Measurements from ENCODE around the gene DIAPH3. TPM values are rescaled to one million over a fixed set of nuclear protein-coding genes. Genes with fewer than 3 reads are reported as not detected.

DIAPH3 gene
- total RNA-seq, 2 donors from 2014 or later: 0.83 to 2.6 TPM

GRCh38 chr13:59982631-59983382 lies 180.9 kb downstream of the DIAPH3 start:
- intact Hi-C loops (cut with DNase I): no loop called here
- no peak for DNase-seq (ENCODE audit: low spot score)

- intact Hi-C loops (cut with DNase I): no loop called here
- DNase-seq (ENCODE audit: low spot score): no peak
These were observed 184.1 kb downstream of the DIAPH3 start for GRCh38 chr13:59979589-59979988.

- DNase-seq (ENCODE audit: low spot score): no peak
- intact Hi-C loops (cut with DNase I): no loop called here
These were observed 184.9 kb downstream of the DIAPH3 start for GRCh38 chr13:59978862-59979261.

- DNase-seq (ENCODE audit: low spot score): no peak
- intact Hi-C loops (cut with DNase I): no loop called here
These were observed 186.9 kb downstream of the DIAPH3 start for GRCh38 chr13:59976856-59977255.

GRCh38 chr13:59975807-59976435 lies 187.8 kb downstream of the DIAPH3 start:
- intact Hi-C loops (cut with DNase I): no loop called here
- DNase-seq (ENCODE audit: low spot score): no peak

- no peak for DNase-seq (ENCODE audit: low spot score)
- intact Hi-C loops (cut with DNase I): no loop called here
These were observed 192.9 kb downstream of the DIAPH3 start for GRCh38 chr13:59970847-59971246.

GRCh38 chr13:59963827-59964226 lies 199.9 kb downstream of the DIAPH3 start:
- DNase-seq (ENCODE audit: low spot score): no peak
- intact Hi-C loops (cut with DNase I): no loop called here

- intact Hi-C loops (cut with DNase I): no loop called here
- no peak for DNase-seq (ENCODE audit: low spot score)
These were observed 200.3 kb downstream of the DIAPH3 start for GRCh38 chr13:59963383-59963782.

GRCh38 chr13:59962343-59962742 lies 201.4 kb downstream of the DIAPH3 start:
- intact Hi-C loops (cut with DNase I): no loop called here
- DNase-seq (ENCODE audit: low spot score): no peak

GRCh38 chr13:59960683-59961082 lies 203.0 kb downstream of the DIAPH3 start:
- no peak for DNase-seq (ENCODE audit: low spot score)
- intact Hi-C loops (cut with DNase I): no loop called here

- DNase-seq (ENCODE audit: low spot score): no peak
- intact Hi-C loops (cut with DNase I): no loop called here
These were observed 206.3 kb downstream of the DIAPH3 start for GRCh38 chr13:59957438-59957837.

GRCh38 chr13:59954601-59955000 lies 209.1 kb downstream of the DIAPH3 start:
- intact Hi-C loops (cut with DNase I): no loop called here
- no peak for DNase-seq (ENCODE audit: low spot score)

GRCh38 chr13:59951011-59951410 lies 212.7 kb downstream of the DIAPH3 start:
- no peak for DNase-seq (ENCODE audit: low spot score)
- intact Hi-C loops (cut with DNase I): no loop called here

- intact Hi-C loops (cut with DNase I): no loop called here
- DNase-seq (ENCODE audit: low spot score): no peak
These were observed 213.5 kb downstream of the DIAPH3 start for GRCh38 chr13:59950266-59950665.

GRCh38 chr13:59948686-59949085 lies 215.0 kb downstream of the DIAPH3 start:
- DNase-seq (ENCODE audit: low spot score): no peak
- intact Hi-C loops (cut with DNase I): no loop called here

GRCh38 chr13:59946944-59947343 lies 216.8 kb downstream of the DIAPH3 start:
- intact Hi-C loops (cut with DNase I): no loop called here
- DNase-seq (ENCODE audit: low spot score): no peak

- no peak for DNase-seq (ENCODE audit: low spot score)
- intact Hi-C loops (cut with DNase I): no loop called here
These were observed 232.1 kb downstream of the DIAPH3 start for GRCh38 chr13:59931621-59932020.

GRCh38 chr13:59924256-59924655 lies 239.5 kb downstream of the DIAPH3 start:
- DNase-seq (ENCODE audit: low spot score): no peak
- intact Hi-C loops (cut with DNase I): no loop called here

- DNase-seq (ENCODE audit: low spot score): no peak
- intact Hi-C loops (cut with DNase I): no loop called here
These were observed 248.5 kb downstream of the DIAPH3 start for GRCh38 chr13:59915252-59915651.

GRCh38 chr13:59914556-59914955 lies 249.2 kb downstream of the DIAPH3 start:
- DNase-seq (ENCODE audit: low spot score): no peak
- intact Hi-C loops (cut with DNase I): loop anchor here in 1 of 2 donors (5.0 kb wide), 1 partner anchor 1477 kb away; no protein-coding TSS in a partner anchor

- intact Hi-C loops (cut with DNase I): no loop called here
- no peak for DNase-seq (ENCODE audit: low spot score)
These were observed 257.2 kb downstream of the DIAPH3 start for GRCh38 chr13:59906413-59907049.
